MCF 10A (cell line): ENCODE data around the gene UCK2. TPM values are rescaled to one million over a fixed set of nuclear protein-coding genes. Genes with fewer than 3 reads are reported as not detected.
"Not testable (repeated sequence)": the region's sequence is repeated elsewhere in the genome, so short reads cannot be mapped to it uniquely, and the experiment has no call there.

Experiments used
- Bru-seq: library from RNA; stranded (reverse); fragments of 400-500 nt; gene quantifications from one replicate; lab custom pipeline; 2021; lab: Mats Ljungman, UMichigan
- BruChase-seq, 2 experiments: library from RNA; stranded (reverse); fragments of 400-500 nt; gene quantifications; one replicate each; lab custom pipeline; 2021; lab: Mats Ljungman, UMichigan
- BruUV-seq: library from RNA; stranded (reverse); fragments of 400-500 nt; replicated peaks from 2 replicates; lab custom pipeline; 2021; lab: Mats Ljungman, UMichigan
- CTCF ChIA-PET: fragments of 300-600 bp; sonication (Branson Sonifier 250); formaldehyde crosslinking; extraction: SDS; loops from one replicate; lab custom pipeline; 2021; ENCODE audit warnings: antibody characterized with exemption, inconsistent platforms; lab: Yijun Ruan, JAX
- POLR2A ChIA-PET: fragments of 300-600, 350-650 bp; sonication (Branson Sonifier 250); formaldehyde crosslinking; extraction: SDS; loops from one replicate; lab custom pipeline; 2020; ENCODE audit warnings: antibody characterized with exemption, inconsistent platforms; lab: Yijun Ruan, JAX
- DNase-seq: peaks from one replicate; pipeline ENCODE4 v3.0.0-alpha.2; 2018; ENCODE audit not compliant: unreplicated experiment
- H3K27ac Mint-ChIP-seq: one replicate; pipeline ENCODE4 v1.8.0; 2022; ENCODE audit warnings: mild to moderate bottlenecking, low read depth, mixed read lengths; ENCODE audit not compliant: unreplicated experiment
- H3K27me3 Mint-ChIP-seq: one replicate; pipeline ENCODE4 v1.8.0; 2022; ENCODE audit warnings: mixed read lengths; ENCODE audit not compliant: insufficient read depth, unreplicated experiment
- H3K36me3 Mint-ChIP-seq: one replicate; pipeline ENCODE4 v1.8.0; 2022; ENCODE audit warnings: mild to moderate bottlenecking, moderate library complexity, mixed read lengths; ENCODE audit not compliant: insufficient read depth, unreplicated experiment
- H3K4me1 Mint-ChIP-seq: one replicate; pipeline ENCODE4 v1.8.0; 2022; ENCODE audit warnings: mixed read lengths; ENCODE audit not compliant: insufficient read depth, unreplicated experiment
- H3K4me3 Mint-ChIP-seq: one replicate; pipeline ENCODE4 v1.8.0; 2022; ENCODE audit warnings: mild to moderate bottlenecking, moderate library complexity, mixed read lengths; ENCODE audit not compliant: unreplicated experiment
- H3K9me3 Mint-ChIP-seq: one replicate; pipeline ENCODE4 v1.8.0; 2022; ENCODE audit warnings: mixed read lengths; ENCODE audit not compliant: unreplicated experiment
- intact Hi-C: fragments of 100-400 bp; cut with micrococcal nuclease; formaldehyde crosslinking; loops from 2 replicates; pipeline ENCODE4 v1.14.1; 2022
- long read RNA-seq: library from polyadenylated mRNA; stranded (forward); transcript quantifications from one replicate; pipeline ENCODE4 v2.0.0, GENCODE V29; 2022
- total RNA-seq: library from RNA; stranded (reverse); gene quantifications from 2 replicates; pipeline ENCODE4 v1.2.3, GENCODE V29; 2022
- TF ChIP-seq, protein P1 (sequence below): fragments of 200-600 bp; IDR thresholded peaks from one replicate; pipeline ENCODE4 v1.8.0; 2022; ENCODE audit warnings: antibody characterized with exemption, mild to moderate bottlenecking; ENCODE audit not compliant: unreplicated experiment

UCK2 gene
- total RNA-seq: 108 and 144 TPM in 2 replicates
- Bru-seq, nascent RNA: percentile 92 among the genes with signal in this experiment
- percentile 88 among the genes with signal in this experiment for BruChase-seq, experiment 1, labeled RNA remaining after a 6-hour chase
- BruChase-seq, experiment 2, labeled RNA remaining after a 2-hour chase: percentile 84 among the genes with signal in this experiment
- long read RNA-seq, full-length matches to known transcripts: 233 of 383 reads
- long read RNA-seq, partial matches to known transcripts: 108 of 383 reads
- long read RNA-seq, other reads (novel, unspliced or antisense): 42 of 383 reads

DNA sequence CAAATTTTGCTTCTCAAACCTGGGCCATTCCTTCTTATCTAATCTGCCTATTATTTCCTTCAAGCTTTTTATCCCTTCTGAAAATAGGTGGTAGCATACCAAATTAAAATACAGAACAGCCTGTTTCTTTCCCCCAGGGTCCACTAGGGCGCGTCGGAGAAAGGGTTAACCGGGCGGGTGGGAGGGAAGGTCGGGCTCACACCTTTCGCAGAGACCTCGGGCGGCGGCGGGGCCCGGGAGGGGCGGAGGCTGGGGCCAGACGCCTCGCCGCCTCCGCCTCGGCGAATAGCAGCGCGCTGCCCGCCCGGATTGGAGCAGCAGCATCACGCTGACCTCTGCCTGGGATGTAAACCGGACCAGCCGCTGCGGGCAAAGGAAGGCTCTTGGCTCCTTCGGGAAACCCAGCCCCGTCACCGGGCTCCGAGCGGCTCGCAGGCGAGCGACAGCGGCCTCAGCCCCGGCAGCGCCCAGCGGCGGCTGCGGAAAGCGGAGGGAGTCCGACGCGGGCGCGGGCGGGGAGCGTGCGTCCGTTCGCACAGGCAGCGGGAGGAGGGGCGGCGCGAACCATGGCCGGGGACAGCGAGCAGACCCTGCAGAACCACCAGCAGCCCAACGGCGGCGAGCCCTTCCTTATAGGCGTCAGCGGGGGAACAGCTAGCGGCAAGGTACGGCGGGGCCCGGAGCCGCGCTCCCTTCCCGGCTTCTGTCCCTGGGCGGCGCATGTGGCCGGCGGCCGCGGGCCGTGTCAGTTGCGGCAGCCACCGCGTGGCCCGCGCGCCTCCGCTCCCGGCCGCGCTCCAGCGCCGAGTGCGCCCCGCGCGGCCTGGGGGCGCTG lies at the start of gene UCK2:
UCK2 (plus strand) TSS at position 347 of the 835 bp plus-strand sequence; CDS start at position 567, 220 bp downstream.
- intact Hi-C loops: loop anchor here (1.0 to 5.0 kb wide), 6 partner anchors 23 to 225 kb away; partner anchors contain the start of gene MGST3
- ChIA-PET CTCF (interaction anchor here (0.6 to 6.2 kb wide), 14 partner anchors 9 to 1757 kb away, joined by 3 to 59 read pairs (median 4); no protein-coding TSS in a partner anchor), POLR2A (interaction anchor here (0.6 to 5.8 kb wide), 14 partner anchors 15 to 196 kb away, joined by 3 to 118 read pairs (median 8); partner anchors contain the start of genes ALDH9A1, MGST3 and TMCO1)
- H3K27me3 Mint-ChIP-seq: no peaks in the 10 kb centered on the region
- TF ChIP-seq, protein P1, sequence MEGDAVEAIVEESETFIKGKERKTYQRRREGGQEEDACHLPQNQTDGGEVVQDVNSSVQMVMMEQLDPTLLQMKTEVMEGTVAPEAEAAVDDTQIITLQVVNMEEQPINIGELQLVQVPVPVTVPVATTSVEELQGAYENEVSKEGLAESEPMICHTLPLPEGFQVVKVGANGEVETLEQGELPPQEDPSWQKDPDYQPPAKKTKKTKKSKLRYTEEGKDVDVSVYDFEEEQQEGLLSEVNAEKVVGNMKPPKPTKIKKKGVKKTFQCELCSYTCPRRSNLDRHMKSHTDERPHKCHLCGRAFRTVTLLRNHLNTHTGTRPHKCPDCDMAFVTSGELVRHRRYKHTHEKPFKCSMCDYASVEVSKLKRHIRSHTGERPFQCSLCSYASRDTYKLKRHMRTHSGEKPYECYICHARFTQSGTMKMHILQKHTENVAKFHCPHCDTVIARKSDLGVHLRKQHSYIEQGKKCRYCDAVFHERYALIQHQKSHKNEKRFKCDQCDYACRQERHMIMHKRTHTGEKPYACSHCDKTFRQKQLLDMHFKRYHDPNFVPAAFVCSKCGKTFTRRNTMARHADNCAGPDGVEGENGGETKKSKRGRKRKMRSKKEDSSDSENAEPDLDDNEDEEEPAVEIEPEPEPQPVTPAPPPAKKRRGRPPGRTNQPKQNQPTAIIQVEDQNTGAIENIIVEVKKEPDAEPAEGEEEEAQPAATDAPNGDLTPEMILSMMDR: peak; percentile 6
- no peaks in the 10 kb centered on the region for H3K9me3 Mint-ChIP-seq
- peak; percentile 86 for DNase-seq
- BruUV-seq: no TSS peak
- peak within 1 kb of the TSS; percentile 90 for H3K27ac Mint-ChIP-seq
- peak within 1 kb of the TSS; percentile 96 for H3K4me3 Mint-ChIP-seq
- peaks cover 6% of the 10 kb centered on the region for H3K36me3 Mint-ChIP-seq
- peaks cover 25% of the 10 kb centered on the region for H3K4me1 Mint-ChIP-seq

DNA sequence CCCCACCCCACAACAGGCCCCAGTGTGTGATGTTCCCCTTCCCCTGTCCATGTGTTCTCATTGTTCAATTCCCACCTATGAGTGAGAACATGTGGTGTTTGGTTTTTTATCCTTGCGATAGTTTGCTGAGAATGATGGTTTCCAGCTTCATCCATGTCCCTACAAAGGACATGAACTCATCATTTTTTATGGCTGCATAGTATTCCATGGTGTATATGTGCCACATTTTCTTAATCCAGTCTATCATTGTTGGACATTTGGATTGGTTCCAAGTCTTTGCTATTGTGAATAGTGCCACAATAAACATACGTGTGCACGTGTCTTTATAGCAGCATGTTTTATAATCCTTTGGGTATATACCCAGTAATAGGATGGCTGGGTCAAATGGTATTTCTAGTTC lies 49.2 kb upstream of the UCK2 start:
- H3K36me3 Mint-ChIP-seq, H3K4me3 Mint-ChIP-seq, intact Hi-C loops, H3K27me3 Mint-ChIP-seq, H3K9me3 Mint-ChIP-seq, CTCF ChIA-PET, H3K27ac Mint-ChIP-seq, BruUV-seq, DNase-seq, H3K4me1 Mint-ChIP-seq: not testable (repeated sequence)
- POLR2A ChIA-PET: interaction anchor here (0.6 to 1.0 kb wide), 2 partner anchors 9 to 1319 kb away, joined by 3 to 6 read pairs; partner anchors contain the start of gene TMCO1

DNA sequence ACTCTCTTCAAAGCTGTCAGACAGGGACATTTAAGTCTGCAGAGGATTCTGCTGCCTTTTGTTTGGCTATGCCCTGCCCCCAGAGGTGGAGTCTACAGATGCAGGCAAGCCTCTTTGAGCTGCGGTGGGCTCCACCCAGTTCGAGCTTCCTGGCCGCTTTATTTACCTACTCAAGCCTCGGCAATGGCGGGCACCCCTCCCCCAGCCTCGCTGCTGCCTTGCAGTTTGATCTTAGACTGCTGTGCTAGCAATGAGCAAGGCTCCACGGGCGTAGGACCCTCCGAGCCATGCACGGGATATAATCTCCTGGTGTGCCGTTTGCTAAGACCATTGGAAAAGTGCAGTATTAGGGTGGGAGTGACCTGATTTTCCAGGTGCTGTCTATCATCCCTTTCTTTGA lies 43.9 kb upstream of the UCK2 start:
- H3K27me3 Mint-ChIP-seq, BruUV-seq, H3K4me3 Mint-ChIP-seq, H3K27ac Mint-ChIP-seq, intact Hi-C loops, H3K9me3 Mint-ChIP-seq, DNase-seq, H3K36me3 Mint-ChIP-seq, H3K4me1 Mint-ChIP-seq: not testable (repeated sequence)
- POLR2A ChIA-PET: interaction anchor here (1.3 kb wide), 1 partner anchor 15 kb away, joined by 9 read pairs; the partner anchor contains the start of gene TMCO1
- CTCF ChIA-PET: interaction anchor here (0.6 to 2.4 kb wide), 7 partner anchors 9 to 303 kb away, joined by 3 to 8 read pairs (median 4); no protein-coding TSS in a partner anchor

DNA sequence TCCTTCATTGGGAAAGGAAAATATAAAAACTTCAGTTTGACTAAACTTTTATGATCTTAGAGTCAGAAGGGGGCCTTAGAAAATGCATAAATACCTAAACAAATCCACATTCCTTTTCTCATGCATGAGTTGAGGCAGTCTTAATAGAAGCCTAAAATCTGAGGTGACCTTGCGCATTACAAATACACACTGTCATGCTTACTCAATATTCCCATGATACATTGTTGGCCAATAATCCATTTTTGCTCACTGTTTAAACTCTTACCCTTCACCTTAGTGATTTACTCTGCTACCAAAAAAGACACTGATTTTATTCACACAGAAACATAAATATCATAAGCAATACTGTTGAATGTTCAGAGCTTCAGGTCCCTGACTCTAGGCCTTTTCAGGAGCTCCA lies 39.7 kb upstream of the UCK2 start:
- no peak overlapping the region for H3K27ac Mint-ChIP-seq
- TF ChIP-seq, protein P1: no peak
- H3K27me3 Mint-ChIP-seq: no peaks in the 10 kb centered on the region
- CTCF ChIA-PET: interaction anchor here (0.7 kb wide), 1 partner anchor 15 kb away, joined by 3 read pairs; no protein-coding TSS in a partner anchor
- no TSS peak for BruUV-seq
- DNase-seq: no peak
- intact Hi-C loops: no loop called here
- H3K9me3 Mint-ChIP-seq: no peaks in the 10 kb centered on the region
- H3K4me1 Mint-ChIP-seq: no peaks in the 10 kb centered on the region
- POLR2A ChIA-PET: no interaction called here
- H3K36me3 Mint-ChIP-seq: no peaks in the 10 kb centered on the region
- no peak overlapping the region for H3K4me3 Mint-ChIP-seq
